RWPE1 (cell line): ENCODE results near the gene RARA.

Experiments
- CTCF ChIA-PET: fragments of 350-600 bp; sonication (Branson Sonifier 250); formaldehyde crosslinking; extraction: SDS; loops from one replicate; lab custom pipeline; 2021; lab: Yijun Ruan, JAX
- POLR2A ChIA-PET: fragments of 400-600 bp; formaldehyde crosslinking; extraction: SDS; loops from one replicate; lab custom pipeline; 2020; ENCODE audit warnings: antibody characterized with exemption; ENCODE audit not compliant: low non-redundant PET; lab: Yijun Ruan, JAX
- DNase-seq: peaks from one replicate; pipeline ENCODE4 v3.0.0; 2012; ENCODE audit warnings: low spot score
- H3K27ac ChIP-seq: fragments of 450-650 bp; 2 replicates; pipeline ENCODE4 v1.5.1; 2017
- TF ChIP-seq, protein P1 (sequence below): fragments of 450-650 bp; conservative IDR thresholded peaks from 2 replicates; pipeline ENCODE4 v1.5.1; 2017; ENCODE audit warnings: low read depth, mild to moderate bottlenecking

RARA gene

DNA sequence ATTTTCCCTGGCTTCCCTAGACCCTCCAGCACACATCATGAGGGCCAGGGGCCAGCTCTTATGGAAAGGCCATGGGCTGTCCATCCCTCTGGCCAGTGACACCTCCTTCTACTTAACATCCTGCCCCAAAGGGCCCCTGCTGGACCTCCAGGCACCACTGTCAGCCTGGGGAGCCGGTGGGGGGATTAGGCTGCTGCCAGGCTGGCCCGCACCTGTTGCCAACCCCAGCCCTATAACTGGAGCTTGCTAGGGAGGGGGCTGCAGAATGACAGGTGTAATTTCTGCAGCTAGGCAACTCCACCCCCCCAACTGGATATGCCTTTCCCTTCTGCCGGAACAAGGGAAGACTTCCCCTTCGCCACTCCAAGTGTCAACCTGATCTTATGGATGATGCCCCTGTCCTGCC is 12.5 kb downstream of the RARA start:
- TF ChIP-seq, protein P1, sequence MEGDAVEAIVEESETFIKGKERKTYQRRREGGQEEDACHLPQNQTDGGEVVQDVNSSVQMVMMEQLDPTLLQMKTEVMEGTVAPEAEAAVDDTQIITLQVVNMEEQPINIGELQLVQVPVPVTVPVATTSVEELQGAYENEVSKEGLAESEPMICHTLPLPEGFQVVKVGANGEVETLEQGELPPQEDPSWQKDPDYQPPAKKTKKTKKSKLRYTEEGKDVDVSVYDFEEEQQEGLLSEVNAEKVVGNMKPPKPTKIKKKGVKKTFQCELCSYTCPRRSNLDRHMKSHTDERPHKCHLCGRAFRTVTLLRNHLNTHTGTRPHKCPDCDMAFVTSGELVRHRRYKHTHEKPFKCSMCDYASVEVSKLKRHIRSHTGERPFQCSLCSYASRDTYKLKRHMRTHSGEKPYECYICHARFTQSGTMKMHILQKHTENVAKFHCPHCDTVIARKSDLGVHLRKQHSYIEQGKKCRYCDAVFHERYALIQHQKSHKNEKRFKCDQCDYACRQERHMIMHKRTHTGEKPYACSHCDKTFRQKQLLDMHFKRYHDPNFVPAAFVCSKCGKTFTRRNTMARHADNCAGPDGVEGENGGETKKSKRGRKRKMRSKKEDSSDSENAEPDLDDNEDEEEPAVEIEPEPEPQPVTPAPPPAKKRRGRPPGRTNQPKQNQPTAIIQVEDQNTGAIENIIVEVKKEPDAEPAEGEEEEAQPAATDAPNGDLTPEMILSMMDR = no peak
- peak overlapping the region; percentile 99 for H3K27ac ChIP-seq
- ChIA-PET CTCF (interaction anchor here (0.6 to 1.0 kb wide), 3 partner anchors 33 to 1137 kb away, joined by 3 to 4 read pairs (median 3); no protein-coding TSS in a partner anchor), POLR2A (no interaction called here)
- no peak for DNase-seq

DNA sequence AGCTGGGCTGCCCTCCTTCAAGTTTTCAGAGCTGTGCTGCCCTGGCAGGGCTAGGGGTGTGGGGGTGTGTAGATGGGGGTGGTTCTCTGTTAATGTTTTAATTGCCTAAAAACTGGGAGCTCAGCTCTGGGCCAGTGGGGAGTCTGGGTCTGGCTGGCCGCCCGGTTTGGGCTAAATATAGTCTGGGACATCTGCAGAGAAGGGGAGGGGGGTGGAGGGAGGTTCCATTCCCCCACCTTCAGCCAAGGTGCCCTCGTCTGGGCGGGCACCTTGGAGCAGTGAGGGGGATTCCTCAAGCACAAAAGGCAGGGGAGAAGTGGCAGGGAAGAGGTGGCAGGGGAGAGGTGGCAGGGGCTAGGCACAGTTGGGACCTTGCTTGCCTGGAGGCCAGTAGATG is 13.0 kb downstream of the RARA start:
- no peak for DNase-seq
- H3K27ac ChIP-seq = peak overlapping the region; percentile 99
- TF ChIP-seq, protein P1 = no peak
- ChIA-PET CTCF (interaction anchor here (0.6 to 1.0 kb wide), 3 partner anchors 33 to 1136 kb away, joined by 3 to 4 read pairs (median 3); no protein-coding TSS in a partner anchor), POLR2A (no interaction called here)

DNA sequence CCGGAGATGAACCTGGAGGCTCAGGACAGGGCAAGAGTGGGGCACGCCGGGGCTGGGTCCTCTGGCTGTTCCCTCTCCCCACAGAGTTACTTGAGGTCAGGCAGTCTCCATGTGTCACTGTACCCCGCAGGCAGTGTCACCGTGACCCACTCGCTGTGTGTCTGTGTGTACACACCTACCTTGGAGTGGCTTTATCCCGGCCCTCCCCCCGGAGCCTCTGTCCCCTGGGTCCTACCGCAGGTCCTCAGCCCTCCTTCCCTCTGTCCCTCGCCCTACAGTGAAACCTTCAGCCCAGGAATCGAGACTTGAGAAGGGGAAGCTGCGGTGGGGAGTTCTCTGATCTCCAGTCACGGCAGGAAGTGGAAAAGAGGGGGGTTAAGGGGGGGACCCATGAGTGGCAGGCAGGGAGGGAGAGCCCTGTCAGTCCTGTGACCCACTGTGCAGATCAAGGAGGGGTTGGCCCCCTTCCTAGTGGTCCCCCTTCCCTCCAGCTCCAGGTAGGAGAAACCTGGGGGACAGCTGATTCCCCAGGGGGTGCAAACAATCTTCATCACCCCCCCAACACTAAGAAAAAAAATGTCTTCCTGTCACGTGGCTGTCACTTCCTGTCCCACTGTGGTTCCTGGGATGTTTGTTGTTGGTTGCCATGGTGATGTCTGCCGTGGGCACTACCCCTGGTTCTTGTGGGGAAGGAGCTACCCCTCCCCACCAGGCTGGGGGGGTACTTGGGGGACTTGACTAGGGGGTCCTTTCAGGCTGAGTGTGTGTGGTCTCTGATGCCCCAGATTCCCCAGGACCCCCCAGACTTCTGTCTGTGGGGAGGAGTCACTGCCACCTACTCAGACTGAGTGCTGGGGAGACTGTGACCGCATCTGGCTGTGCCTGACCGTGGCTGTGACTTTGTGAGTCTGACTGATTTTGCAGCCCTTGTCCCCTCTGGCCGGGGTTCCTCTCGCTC is 13.7 kb downstream of the RARA start:
- TF ChIP-seq, protein P1 = no peak
- DNase-seq = peak; percentile 73
- ChIA-PET POLR2A (no interaction called here), CTCF (interaction anchor here (0.6 kb wide), 1 partner anchor 1136 kb away, joined by 4 read pairs; no protein-coding TSS in a partner anchor)
- H3K27ac ChIP-seq = peak overlapping the region; percentile 99

DNA sequence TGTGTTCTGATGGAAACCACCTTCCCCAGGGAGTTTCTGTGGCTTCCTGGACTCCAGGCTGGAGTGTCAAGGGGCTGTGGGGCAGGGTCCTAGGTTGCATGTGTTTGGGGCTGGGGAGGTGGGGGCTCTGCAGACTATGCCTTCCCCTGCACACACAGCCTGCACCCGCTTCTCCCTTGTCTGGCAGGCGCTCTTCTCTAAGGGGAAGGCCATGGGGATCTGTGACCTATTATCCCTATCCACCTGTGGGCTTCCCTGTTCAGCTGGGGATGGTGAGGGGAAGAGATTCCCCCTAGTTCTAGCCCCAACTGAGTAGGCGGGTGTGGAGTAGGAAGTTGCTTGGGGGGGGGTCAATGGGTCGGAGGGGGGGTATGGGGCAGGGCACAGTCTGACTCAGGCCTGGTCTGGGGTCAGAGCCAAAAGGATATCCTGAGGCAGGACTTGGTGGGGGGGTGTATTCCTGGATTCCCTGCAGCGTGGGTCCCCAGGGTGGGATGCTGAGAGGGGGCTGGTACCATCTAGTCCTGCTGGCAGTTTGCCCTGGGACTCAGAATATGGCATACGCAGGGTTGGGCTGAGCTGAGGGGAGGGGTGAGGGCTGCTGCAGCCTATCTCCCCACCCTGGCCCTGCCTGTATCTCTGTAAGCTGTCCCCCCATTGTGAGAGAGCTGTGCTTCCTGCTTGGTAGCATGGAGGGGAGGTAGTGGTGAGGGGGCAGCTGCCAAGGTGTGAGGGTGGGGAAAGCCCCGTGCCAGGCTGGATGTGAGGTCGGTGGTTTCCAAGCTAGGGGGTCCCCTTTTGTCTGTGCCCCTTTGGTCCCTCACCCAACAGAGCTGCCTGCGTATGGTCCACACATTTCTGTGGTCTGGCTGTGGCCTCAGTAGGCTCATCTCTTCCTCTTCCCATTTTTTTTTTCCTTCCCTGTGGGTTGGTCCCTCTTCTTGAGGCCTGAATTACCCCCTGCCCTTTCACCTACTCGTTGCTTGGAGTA is 14.7 kb downstream of the RARA start:
- POLR2A ChIA-PET = interaction anchor here (0.6 kb wide), 1 partner anchor 10 kb away, joined by 3 read pairs; no protein-coding TSS in a partner anchor
- peak overlapping the region; percentile 99 for H3K27ac ChIP-seq
- CTCF ChIA-PET = interaction anchor here (0.6 kb wide), 1 partner anchor 63 kb away, joined by 3 read pairs; no protein-coding TSS in a partner anchor
- DNase-seq = no peak
- TF ChIP-seq, protein P1 = no peak

DNA sequence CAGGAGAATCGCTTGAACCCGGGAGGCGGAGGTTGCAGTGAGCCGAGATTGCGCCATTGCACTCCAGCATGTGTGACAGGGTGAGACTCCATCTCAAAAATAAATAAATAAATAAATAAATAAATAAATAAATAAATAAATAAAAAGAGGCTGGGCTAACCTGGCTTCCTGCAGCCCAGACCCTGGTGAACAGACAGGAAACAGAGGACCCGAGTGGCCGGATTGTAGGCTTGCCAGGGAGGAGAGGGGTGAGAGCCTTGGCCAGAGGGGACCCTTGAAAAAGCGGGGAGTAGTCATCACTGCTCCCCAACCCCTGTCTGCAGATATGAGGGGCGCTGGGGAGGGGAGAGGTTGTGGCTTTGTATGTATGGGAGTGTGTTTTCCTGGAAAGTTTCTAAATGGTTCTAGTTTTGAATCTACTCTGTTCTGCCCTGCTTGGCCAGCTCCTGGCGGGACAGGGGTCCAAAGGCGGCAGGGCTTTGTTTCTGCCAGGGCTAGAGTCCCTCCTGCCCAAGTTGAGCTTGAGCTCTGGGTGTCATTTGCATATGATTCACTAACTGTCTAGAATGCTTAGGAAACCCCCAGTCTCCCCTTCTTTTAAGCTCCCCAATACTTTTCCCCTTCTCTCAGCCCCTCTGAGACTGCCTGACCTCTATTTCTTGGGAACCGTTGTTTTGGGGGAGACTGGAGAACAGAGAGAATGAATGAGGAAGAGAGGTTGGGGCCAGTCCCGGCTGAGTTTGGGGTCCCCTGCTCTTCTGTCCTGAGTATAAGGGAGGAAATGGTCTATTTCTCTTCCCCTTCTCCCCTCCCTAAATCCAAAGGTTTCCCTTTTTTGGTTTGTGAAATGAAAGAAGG is 16.4 kb downstream of the RARA start:
- H3K27ac ChIP-seq = peak overlapping the region; percentile 99
- CTCF ChIA-PET = interaction anchor here (1.0 to 1.1 kb wide), 3 partner anchors 8 to 40 kb away, joined by 3 to 6 read pairs (median 4); partner anchors contain the start of gene GJD3

More for the DNA sequence above, 16.4 kb downstream of the RARA start:
- POLR2A ChIA-PET = no interaction called here
- TF ChIP-seq, protein P1 = no peak
- no peak for DNase-seq
